Panc1 (cell line): Measurements from ENCODE around the gene SSC5D. TPM values are rescaled to one million over a fixed set of nuclear protein-coding genes. Genes with fewer than 3 reads are reported as not detected.

Experiments used
- ATAC-seq: fragments of 200-7000 bp; cut with Tn5 transposase; 2 replicates; pipeline ENCODE4 v1.9.1; 2020; ENCODE audit warnings: mild to moderate bottlenecking, moderate library complexity
- BruUV-seq: library from RNA; stranded (reverse); fragments of 400-500 nt; replicated peaks from 2 replicates; lab custom pipeline; 2021; lab: Mats Ljungman, UMichigan
- CTCF ChIA-PET: fragments of 300-600 bp; sonication (Branson Sonifier 250); formaldehyde crosslinking; loops from one replicate; lab custom pipeline; 2022; ENCODE audit warnings: antibody characterized with exemption; lab: Charles Lee
- POLR2A ChIA-PET: fragments of 300-600 bp; sonication (Branson Sonifier 250); formaldehyde crosslinking; loops from one replicate; lab custom pipeline; 2022; ENCODE audit warnings: antibody characterized with exemption; lab: Charles Lee
- DNase-seq: peaks from one replicate; pipeline ENCODE4 v3.0.0-alpha.2; 2010; ENCODE audit warnings: low read depth, low spot score
- H3K27ac ChIP-seq: 2 replicates; pipeline ENCODE4 v1.5.1; 2011; ENCODE audit warnings: mild to moderate bottlenecking, low read length, inconsistent platforms
- H3K27me3 ChIP-seq: fragments of 200-500 bp; sonication (Bioruptor generic); 2 replicates; pipeline ENCODE4 v1.6.0; 2014; ENCODE audit warnings: low read length, inconsistent platforms; ENCODE audit not compliant: control insufficient read depth, insufficient read depth
- H3K36me3 ChIP-seq: fragments of 200-500 bp; sonication (Bioruptor generic); 2 replicates; pipeline ENCODE4 v1.5.1; 2014; ENCODE audit warnings: inconsistent platforms, mild to moderate bottlenecking, low read length, moderate library complexity; ENCODE audit not compliant: control insufficient read depth, insufficient read depth
- H3K4me1 ChIP-seq: 2 replicates; pipeline ENCODE4 v1.5.1; 2011; ENCODE audit warnings: inconsistent platforms, mild to moderate bottlenecking, low read length, moderate library complexity; ENCODE audit not compliant: control insufficient read depth, insufficient read depth
- H3K4me3 ChIP-seq, 2 experiments: 2 replicates each; pipeline ENCODE4 v1.5.1; 2011 to 2012; ENCODE audit warnings: low read depth in 2 of 2, low read length in 2 of 2, mild to moderate bottlenecking in 2 of 2, inconsistent platforms in 1 of 2, moderate library complexity in 1 of 2
- H3K9me3 ChIP-seq: fragments of 200-500 bp; sonication (Bioruptor generic); 2 replicates; pipeline ENCODE4 v1.5.1; 2014; ENCODE audit warnings: low read depth, mild to moderate bottlenecking, inconsistent platforms, low read length, moderate library complexity; ENCODE audit not compliant: control insufficient read depth, insufficient read depth
- CTCF ChIP-seq: fragments of 450-650 bp; IDR thresholded peaks from 2 replicates; pipeline ENCODE4 v1.5.1; 2017; ENCODE audit warnings: mild to moderate bottlenecking
- POLR2AphosphoS5 ChIP-seq: IDR thresholded peaks from 2 replicates; pipeline ENCODE4 v1.6.1; 2012; ENCODE audit warnings: mild to moderate bottlenecking, low read depth, low read length, moderate library complexity
- REST ChIP-seq, 2 experiments: IDR thresholded peaks; 2 replicates each; pipeline ENCODE4 v1.6.1; 2011 to 2012; ENCODE audit warnings: low read depth in 2 of 2, control low read depth in 1 of 2, low read length in 1 of 2, mild to moderate bottlenecking in 1 of 2, moderate library complexity in 1 of 2; ENCODE audit not compliant: insufficient read depth in 1 of 2
- SIN3A ChIP-seq: IDR thresholded peaks from 2 replicates; pipeline ENCODE4 v1.6.1; 2012; ENCODE audit warnings: low read depth, mild to moderate bottlenecking, low read length, moderate library complexity, borderline replicate concordance; ENCODE audit not compliant: insufficient read depth
- TCF7L2 ChIP-seq: IDR thresholded peaks from 2 replicates; pipeline ENCODE4 v1.6.1; 2011; ENCODE audit warnings: mild to moderate bottlenecking, low read depth, low read length, inconsistent platforms
- in situ Hi-C: cut with HindIII; loops from 2 replicates; pipeline ENCODE4 v1.10.0; 2016; ENCODE audit warnings: low sequenced_read_pairs, low pct_unique_long_range_greater_than_20kb
- intact Hi-C: fragments of 100-400 bp; cut with micrococcal nuclease; formaldehyde crosslinking; loops from one replicate; pipeline ENCODE4 v1.10.0; 2022; ENCODE audit not compliant: unreplicated experiment
- total RNA-seq: library from RNA; stranded (reverse); gene quantifications from one replicate; pipeline ENCODE4 v1.2.1, GENCODE V29; 2021; ENCODE audit not compliant: unreplicated experiment

The SSC5D gene
- total RNA-seq, 1 experiment from 2014 or later = 13.0 TPM

- Histone ChIP-seq H3K27ac (peak overlapping the region; percentile 94), H3K4me1 (peaks cover 62% of the 10 kb centered on the region), H3K4me3 (peak overlapping the region; percentile 37 to 48), H3K27me3 (no peaks in the 10 kb centered on the region), H3K9me3 (no peaks in the 10 kb centered on the region), H3K36me3 (no peaks in the 10 kb centered on the region)
- no TSS peak for BruUV-seq
- 0 out of 2 replicates have a peak, but pooled peaks have one; percentile 31 for TF ChIP-seq TCF7L2
- TF ChIP-seq SIN3A = 0 out of 2 replicates have a peak, but pooled peaks have one; percentile 47
- TF ChIP-seq POLR2AphosphoS5 = peak; percentile 67; the same call in 1 of the 2 replicates
- TF ChIP-seq REST (IDR thresholded peaks at IDR 0.05; ENCODE audit: insufficient read depth in 1 of 2, low read depth in 2 of 2, low read length in 1 of 2) = 0 out of 4 replicates have a peak, but pooled peaks of 1 of the 2 experiments have one; percentile 46
- TF ChIP-seq CTCF = no peak
- ChIA-PET CTCF (no interaction called here), POLR2A (interaction anchor here (0.7 to 0.9 kb wide), 2 partner anchors 11 to 49 kb away, joined by 3 to 12 read pairs; partner anchors contain the start of gene FIZ1)
- in situ Hi-C loops (no loop called here), intact Hi-C loops (loop anchor here (5.0 kb wide), 1 partner anchor 33 kb away; the partner anchor contains the start of gene ZNF579)
- DNase-seq (peak; percentile 87), ATAC-seq (peak; percentile 69)
These were observed 61.5 kb downstream of the SSC5D start for GRCh38 chr19:55549500-55550320.

- Histone ChIP-seq H3K36me3 (no peaks in the 10 kb centered on the region), H3K27ac (peak overlapping the region; percentile 94), H3K4me3 (peak overlapping the region; percentile 37 to 48), H3K4me1 (peaks cover 56% of the 10 kb centered on the region), H3K27me3 (no peaks in the 10 kb centered on the region), H3K9me3 (no peaks in the 10 kb centered on the region)
- TF ChIP-seq POLR2AphosphoS5 (no peak), TCF7L2 (no peak), SIN3A (no peak), REST (IDR thresholded peaks at IDR 0.05; ENCODE audit: insufficient read depth in 1 of 2, low read depth in 2 of 2, low read length in 1 of 2) (no peak), CTCF (no peak)
- intact Hi-C loops = no loop called here
- DNase-seq (no peak), ATAC-seq (no peak)
- no TSS peak for BruUV-seq
- POLR2A ChIA-PET = no interaction called here
- CTCF ChIA-PET = no interaction called here
- in situ Hi-C loops = no loop called here
These were observed 62.0 kb downstream of the SSC5D start for GRCh38 chr19:55550321-55550650.
